Limb (tissue), 2 donors: ENCODE data around the gene RPL3.

Experiments
- DNase-seq, 2 donors: peaks; one replicate each; pipeline ENCODE4 v3.0.0-alpha.2; 2016; ENCODE audit errors: extremely low spot score in 2 of 2

Gene RPL3

DNA sequence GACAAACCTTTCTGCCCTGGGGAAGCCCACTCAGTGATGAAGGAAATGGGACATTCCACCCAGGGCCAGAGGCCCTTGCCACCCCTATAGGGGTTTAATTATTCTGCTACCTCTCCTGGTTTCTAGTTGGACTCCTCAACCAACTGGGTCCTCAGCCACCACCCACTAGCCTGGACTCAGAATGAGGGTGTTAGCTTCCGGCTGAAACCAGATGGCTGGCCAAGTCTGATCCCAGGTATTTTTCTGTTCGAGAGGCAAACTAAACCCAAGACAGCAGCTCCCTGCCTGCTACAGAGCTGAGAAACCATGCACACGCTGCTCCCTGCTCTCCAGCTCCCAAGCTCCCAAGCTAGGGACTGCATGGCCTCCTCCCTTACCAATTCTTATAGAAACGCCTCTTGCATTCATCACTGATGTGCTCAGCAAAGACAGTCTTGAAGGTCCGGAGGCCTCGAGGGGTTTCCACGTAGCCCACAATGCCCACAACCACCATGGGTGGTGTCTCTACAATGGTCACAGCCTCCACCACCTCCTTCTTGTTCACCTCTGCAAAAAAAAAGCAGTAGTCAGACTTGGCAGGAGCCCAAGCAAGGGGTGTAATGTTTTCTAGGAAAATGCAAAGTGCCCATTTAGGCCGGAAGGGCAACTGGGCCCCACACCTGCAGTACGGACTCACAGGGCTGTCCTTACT lies 2.2 kb downstream of the RPL3 start:
- no peak for DNase-seq

- DNase-seq, result peak; percentile 70 to 75
Measured at GRCh38 chr22:39316440-39317083, 2.9 kb downstream of the RPL3 start.

DNA sequence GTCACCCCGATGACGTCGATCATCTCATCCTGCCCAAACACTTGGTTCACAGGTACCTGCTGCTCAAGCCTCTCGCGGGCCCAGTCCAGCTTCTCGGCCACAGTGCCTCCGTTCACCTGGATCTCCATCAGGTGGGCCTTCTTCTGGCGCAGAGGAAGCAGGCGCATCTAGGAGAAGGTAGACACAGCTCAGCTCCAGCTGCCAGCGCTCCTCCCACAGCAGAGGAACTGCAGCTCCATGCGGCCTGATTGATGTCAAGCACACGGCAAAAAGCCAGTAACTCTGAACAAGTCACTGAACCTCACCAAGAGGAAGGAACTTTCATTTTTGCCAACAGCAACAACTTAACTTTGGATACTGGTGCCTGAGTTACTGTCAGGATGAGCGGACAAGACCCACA lies 4.0 kb downstream of the RPL3 start:
- no peak for DNase-seq

- DNase-seq, result no peak
Measured at GRCh38 chr22:39314251-39314971, 5.0 kb downstream of the RPL3 start.

DNA sequence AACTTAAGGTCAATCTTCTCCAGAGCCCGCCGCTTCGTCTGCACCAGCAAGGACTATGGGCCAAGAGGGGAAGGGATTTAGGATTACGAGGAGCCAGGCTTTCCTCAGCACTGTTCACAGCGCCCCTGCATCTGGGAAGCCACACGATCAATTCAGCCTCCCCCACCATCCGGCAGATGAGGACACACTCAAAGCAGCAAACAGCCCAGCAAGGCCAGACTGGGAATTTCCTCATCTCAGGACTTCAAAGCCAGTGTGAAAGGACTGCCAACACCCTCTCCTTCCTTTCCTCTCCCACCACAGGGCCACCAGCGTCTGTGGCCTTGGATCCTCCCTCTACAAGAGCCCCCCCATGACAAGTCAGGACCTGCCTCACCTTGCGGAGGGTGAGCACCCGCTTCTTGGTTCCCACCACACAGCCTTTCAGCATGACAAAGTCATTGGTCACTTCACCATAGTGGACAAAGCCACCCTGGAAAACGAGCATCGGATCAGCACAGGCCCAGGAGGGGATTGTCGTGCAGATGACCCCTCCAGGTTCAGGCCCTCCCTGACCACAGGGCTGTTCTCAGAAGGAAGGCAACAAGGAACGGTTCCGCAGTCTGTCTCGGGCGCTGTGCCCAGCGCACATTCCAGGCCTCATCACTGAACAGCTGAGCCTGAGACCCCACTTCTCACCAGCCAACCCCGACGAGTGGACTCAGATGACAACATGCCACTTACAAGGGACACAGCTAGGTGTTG lies 6.0 kb downstream of the RPL3 start:
- no peak for DNase-seq

DNA sequence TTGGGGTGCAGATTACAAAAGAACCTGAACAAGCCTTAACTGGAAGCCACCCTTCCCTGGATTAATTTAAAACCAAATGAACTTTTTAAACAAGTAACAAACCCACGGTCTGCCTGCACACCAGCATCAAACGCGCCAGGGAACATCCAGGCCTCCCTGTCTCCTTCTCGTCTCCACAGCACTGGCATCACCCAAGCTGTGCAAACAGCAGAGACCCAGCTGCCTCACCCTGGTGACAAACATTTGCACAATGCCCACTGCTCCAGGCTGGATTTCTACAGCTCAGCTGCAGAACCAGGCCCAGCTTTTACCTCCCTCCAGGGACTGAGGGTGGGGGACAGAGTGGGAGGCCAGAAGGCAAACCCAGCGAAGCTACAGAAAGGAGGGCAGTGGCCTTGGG lies 7.0 kb downstream of the RPL3 start:
- no peak for DNase-seq

DNA sequence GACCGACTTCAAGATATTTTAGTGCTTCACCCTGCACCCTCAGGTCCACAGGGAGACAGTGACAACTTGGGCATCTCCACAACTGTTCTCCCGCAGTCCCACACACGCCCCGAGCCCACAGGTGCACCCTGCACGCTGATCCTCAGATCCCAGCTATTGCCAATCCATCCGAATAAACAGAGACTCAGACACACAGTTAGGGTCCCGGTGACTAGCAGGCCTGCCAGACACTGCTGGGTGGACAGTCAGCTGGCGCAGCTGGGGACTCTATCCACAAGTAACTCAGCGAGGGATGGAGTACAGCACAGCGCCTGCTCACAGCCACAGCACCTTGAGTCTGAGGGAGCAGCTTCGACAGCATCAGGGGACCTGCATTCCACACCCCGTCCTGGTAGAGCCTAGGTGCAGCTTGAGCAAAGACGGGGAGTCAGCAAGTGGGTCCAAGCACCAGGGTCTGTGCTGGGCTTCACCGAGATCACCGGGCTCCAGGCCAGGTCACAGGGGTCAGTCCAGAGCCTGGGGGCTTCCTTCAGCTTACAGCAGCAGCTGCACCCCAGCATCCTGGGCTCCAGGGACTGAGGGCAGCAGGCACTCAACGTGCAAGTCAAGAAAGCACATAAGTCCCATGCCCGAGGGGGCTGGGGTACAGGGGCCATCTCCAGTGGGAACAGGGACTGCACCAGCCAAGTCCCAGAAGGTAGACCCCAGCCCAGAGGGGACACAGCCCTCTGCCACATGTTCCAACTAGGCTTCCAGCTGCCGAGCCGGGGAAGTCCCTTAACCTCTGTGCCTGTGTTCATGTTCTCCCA lies 7.6 kb downstream of the RPL3 start:
- DNase-seq, result no peak

DNA sequence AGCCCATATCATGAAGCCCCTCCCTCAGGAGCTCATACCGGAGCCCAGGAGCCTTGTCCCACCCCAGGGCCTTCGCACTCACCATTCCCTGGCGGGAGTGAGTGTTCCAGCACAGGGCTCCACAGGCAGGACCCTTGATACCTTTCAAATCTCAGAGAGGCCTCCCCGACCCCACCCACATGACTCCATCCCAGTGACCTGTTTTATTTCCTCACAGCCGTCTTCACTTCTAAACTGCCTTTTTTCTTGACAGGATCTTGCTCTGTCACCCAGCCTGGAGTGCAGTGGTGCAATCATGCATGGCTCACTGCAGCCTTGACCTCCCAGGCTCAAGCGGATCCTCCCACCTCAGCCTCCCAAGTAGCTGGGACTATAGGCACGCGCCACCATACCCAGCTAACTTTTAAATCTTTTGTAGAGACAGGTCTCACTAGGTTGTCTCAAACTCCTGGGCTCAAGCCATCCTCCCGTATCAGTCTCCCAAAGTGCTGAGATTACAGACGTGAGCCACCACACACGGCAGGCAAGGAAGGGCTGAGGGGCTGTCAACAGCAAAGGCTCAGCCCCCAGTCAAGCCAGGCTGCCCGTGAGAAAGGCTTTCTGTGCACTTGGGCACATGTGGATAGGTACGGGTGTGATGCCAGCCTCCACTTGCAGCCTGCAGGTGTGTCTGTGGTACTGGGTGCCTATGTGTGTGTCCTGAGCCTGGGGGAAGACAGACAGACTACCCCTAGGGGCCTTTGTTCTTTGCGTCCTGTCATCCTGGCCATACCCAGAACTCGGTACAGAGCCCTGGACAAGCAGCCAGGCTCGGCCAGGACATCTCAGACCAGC lies 9.3 kb downstream of the RPL3 start:
- no peak for DNase-seq

DNA sequence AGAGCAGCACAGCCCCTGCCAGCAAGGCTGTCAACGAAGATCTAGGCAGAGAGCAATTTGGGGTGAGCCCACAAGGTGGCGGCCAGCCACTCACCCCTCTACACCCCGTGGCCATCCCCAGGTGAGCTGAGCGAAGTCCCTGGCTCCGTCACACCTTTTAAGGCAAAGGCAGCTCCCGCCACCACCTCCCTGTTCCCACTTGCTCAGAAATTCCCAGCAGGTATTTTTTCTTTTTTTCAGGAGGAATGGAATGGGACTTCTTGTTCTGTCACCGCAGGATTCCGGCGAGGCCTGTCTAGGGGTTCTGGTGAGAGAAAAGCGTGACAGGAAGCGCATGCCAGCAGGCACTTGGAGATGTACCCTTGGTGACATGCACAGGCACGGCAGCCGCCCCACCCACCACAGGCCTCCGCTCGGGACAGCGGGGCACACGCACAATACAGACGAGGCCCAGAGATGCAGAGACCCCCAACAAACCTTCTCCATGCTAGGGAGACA lies 10.0 kb downstream of the RPL3 start:
- DNase-seq, result no peak

DNA sequence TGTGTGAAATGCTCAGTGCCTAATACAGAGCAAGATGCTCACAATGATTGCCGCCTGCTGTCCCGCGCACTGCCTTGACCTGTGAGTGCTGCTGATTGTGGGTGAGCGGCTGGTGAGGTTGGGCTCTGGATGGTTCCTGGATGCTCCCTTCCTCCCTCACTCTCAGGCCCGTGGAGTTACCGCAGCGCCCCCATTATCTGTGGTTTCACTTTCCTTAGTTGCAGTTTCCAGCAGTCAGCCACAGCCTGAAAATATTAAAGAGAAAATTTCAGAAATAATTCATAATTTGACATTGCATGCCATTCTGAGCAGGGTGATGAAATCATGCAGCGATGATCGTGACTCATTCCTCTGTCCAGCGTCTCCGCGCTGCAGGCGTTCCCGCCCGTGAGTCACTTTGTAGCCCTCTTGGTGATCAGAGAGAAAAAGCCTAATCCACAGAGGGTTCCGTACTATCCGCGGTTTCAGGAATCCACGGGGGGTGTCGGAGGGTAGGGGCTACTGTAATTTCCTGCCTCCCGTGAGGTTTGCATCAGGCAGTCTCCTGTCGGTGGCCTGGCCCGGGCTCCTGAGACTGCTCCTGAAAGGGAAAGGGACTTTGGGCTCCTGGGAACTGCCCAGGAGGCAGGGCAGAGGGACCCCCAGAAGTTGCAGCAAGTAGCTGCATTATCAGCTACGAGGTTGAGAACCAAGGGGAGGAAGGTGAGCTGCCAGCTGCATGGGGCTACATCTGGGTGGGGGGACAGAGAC lies 10.6 kb downstream of the RPL3 start:
- no peak for DNase-seq

DNA sequence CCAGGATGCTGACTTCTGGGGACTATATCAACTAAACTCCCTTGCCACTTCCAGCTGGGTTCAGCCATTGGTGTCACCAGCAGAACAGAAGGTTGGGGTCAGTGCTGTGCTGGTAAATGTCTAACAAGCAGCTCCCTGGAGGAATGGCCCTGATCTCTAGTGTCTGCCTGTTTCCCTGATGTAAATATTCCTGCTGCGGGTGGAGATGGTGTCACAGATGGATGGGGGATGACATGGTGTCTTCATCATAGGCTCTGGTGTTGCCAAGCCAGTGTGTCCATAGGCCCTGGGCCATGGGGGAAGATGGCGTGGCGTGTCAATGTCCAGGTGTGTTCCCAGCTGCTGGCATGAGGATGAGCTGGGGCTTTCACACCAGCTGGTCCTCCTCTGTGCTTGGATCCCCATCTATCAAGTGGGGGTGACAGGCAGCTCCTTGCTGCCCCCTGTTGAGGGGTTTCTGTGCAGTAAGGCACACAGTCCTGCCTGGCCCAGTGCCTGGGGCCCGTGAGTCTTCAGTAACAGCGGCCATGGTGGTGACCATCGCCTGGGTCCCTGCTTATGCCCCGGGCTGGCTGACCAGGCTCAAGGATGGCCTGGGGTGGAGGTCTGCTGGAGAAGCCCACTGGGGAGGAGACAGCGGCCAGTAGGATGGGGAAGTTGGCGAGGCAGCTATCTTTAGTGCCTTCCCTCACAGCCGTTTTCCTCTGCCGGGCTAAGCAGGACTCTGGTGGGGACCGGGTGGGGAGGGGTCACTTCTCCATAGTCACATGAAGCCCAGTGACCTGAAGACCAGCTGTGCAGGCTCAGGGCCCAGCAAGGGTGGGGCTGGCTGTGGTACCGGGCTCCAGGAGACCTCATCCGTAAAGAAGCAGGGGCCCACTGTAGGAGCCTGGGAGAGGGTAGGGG lies 12.7 kb downstream of the RPL3 start:
- no peak for DNase-seq

- no peak for DNase-seq
Measured at GRCh38 chr22:39303892-39304671, 15.3 kb downstream of the RPL3 start.

DNA sequence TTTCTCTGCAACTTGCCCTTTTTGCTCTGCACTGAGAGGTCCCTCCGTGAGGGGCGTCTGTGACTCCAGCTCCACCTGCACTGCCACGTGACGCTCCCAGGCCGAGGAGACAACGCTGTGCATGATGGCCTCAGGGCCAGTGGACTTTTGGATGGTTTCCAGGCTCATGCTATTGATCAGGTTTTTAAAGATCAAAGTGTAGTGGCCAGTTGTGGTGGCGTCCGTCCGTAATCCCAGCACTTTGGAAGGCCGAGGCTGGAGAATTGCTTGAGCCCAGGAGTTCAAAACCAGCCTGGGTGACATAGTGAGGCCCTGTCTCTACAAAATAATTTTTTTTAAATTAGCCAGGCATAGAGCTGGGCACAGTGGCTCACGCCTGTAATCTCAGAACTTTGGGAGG lies 16.1 kb downstream of the RPL3 start:
- no peak for DNase-seq

- no peak for DNase-seq
Measured at GRCh38 chr22:39302431-39302960, 16.9 kb downstream of the RPL3 start.

GRCh38 chr22:39301926-39302325 lies 17.5 kb downstream of the RPL3 start:
- no peak for DNase-seq

DNA sequence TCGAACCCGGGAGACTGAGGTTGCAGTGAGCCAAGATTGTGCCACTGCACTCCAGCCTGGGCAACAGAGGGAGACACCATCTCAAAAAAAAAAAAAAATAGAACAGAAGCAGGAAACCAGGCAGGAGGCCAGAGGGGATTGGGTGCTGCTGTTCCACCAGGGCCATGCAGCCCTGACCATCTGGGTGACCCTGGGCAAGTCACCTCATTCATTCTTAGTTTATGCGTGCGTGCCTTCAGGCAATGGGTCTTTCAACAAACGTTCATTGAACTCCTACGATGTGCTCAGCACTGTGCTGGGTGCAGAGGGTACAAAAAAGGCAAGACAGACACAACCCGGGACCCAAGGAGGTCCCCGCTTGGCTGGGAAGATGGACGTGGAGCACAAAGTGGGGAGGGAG lies 18.3 kb downstream of the RPL3 start:
- no peak for DNase-seq

DNA sequence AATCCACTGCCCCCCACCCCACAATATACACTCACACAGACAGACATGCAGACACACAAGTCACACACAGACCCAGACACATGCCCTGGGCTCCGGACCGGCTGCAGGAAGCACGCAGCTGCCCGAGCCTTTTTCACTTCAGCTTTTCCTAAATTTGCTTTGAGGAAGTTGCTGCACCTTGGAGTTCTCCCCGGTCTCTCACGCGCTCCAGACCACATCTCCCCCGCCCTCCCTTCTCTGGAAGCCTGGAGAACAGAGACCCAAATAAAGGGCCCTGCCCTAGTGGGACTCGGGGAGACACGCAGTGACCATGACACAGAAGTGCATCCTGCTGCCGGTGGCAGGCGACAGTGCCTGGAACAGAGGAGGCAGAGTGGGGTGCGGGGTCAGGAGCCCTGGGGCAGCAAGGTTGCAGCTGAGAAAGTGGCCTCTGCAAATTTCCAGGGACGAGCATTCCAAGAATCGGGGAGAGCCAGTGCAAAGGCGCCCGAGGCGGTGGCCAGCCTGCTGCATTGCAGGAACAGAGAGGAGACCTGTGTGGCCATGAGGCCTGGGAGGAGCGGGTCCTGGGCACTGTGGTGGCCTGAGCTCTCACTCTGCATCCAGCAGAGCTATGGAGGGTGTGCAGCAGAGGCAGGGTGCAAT lies 19.1 kb downstream of the RPL3 start:
- no peak for DNase-seq
